OCI-LY1 (cell line): ENCODE measurements around the gene PPDPF.

ENCODE experiments used
- CTCF ChIP-seq: fragments of 200-600 bp; sonication (generic), shearing (Covaris generic); IDR thresholded peaks from 2 replicates; pipeline ENCODE4 v1.5.1; 2017; ENCODE audit warnings: mild to moderate bottlenecking, antibody characterized with exemption, low read length, moderate library complexity, mixed read lengths
- EZH2 ChIP-seq: fragments of 200-600 bp; sonication (generic), shearing (Covaris generic); IDR thresholded peaks from 2 replicates; pipeline ENCODE4 v1.8.0; 2017; ENCODE audit warnings: borderline replicate concordance, mixed run types, mild to moderate bottlenecking, antibody characterized with exemption, low read length, moderate library complexity, mixed read lengths

- no peak for TF ChIP-seq EZH2
- no peak for TF ChIP-seq CTCF
These were observed 35.7 kb upstream of the PPDPF start for GRCh38 chr20:63484651-63485403.
